ENCODE results near the gene SPECC1L.

Gene SPECC1L

GRCh38 chr22:24325105-24325757 is 54.6 kb downstream of the SPECC1L start:
- no peak for TF ChIP-seq TAF1 (IDR thresholded peaks at IDR 0.05; ENCODE audit: borderline replicate concordance, insufficient read depth, low read length)
- TF ChIP-seq FOXP2 (optimal IDR thresholded peaks at IDR 0.05; ENCODE audit: borderline replicate concordance, extremely low read depth, extremely low read length, insufficient read depth) = no peak
- no peak for TF ChIP-seq SIN3A (IDR thresholded peaks at IDR 0.05; ENCODE audit: borderline replicate concordance, insufficient read depth, low read length)
- no peak for TF ChIP-seq POLR2AphosphoS5 (IDR thresholded peaks at IDR 0.05; ENCODE audit: low read depth, low read length)
- TF ChIP-seq REST (IDR thresholded peaks at IDR 0.05; ENCODE audit: insufficient read depth in 1 of 2, low read depth in 2 of 2, low read length in 2 of 2) = no peak

- TF ChIP-seq TAF1 (IDR thresholded peaks at IDR 0.05; ENCODE audit: borderline replicate concordance, insufficient read depth, low read length) (no peak), REST (IDR thresholded peaks at IDR 0.05; ENCODE audit: insufficient read depth in 1 of 2, low read depth in 2 of 2, low read length in 2 of 2) (no peak), SIN3A (IDR thresholded peaks at IDR 0.05; ENCODE audit: borderline replicate concordance, insufficient read depth, low read length) (no peak), FOXP2 (optimal IDR thresholded peaks at IDR 0.05; ENCODE audit: borderline replicate concordance, extremely low read depth, extremely low read length, insufficient read depth) (no peak), POLR2AphosphoS5 (IDR thresholded peaks at IDR 0.05; ENCODE audit: low read depth, low read length) (no peak)
These were observed 55.6 kb downstream of the SPECC1L start for GRCh38 chr22:24326266-24326665.

GRCh38 chr22:24327832-24328231 is 57.2 kb downstream of the SPECC1L start:
- TF ChIP-seq REST (IDR thresholded peaks at IDR 0.05; ENCODE audit: insufficient read depth in 1 of 2, low read depth in 2 of 2, low read length in 2 of 2) (no peak), FOXP2 (optimal IDR thresholded peaks at IDR 0.05; ENCODE audit: borderline replicate concordance, extremely low read depth, extremely low read length, insufficient read depth) (no peak), TAF1 (IDR thresholded peaks at IDR 0.05; ENCODE audit: borderline replicate concordance, insufficient read depth, low read length) (no peak), POLR2AphosphoS5 (IDR thresholded peaks at IDR 0.05; ENCODE audit: low read depth, low read length) (no peak), SIN3A (IDR thresholded peaks at IDR 0.05; ENCODE audit: borderline replicate concordance, insufficient read depth, low read length) (no peak)

- TF ChIP-seq FOXP2 (optimal IDR thresholded peaks at IDR 0.05; ENCODE audit: borderline replicate concordance, extremely low read depth, extremely low read length, insufficient read depth) (no peak), SIN3A (IDR thresholded peaks at IDR 0.05; ENCODE audit: borderline replicate concordance, insufficient read depth, low read length) (no peak), POLR2AphosphoS5 (IDR thresholded peaks at IDR 0.05; ENCODE audit: low read depth, low read length) (no peak), TAF1 (IDR thresholded peaks at IDR 0.05; ENCODE audit: borderline replicate concordance, insufficient read depth, low read length) (no peak), REST (IDR thresholded peaks at IDR 0.05; ENCODE audit: insufficient read depth in 1 of 2, low read depth in 2 of 2, low read length in 2 of 2) (no peak)
These were observed 58.8 kb downstream of the SPECC1L start for GRCh38 chr22:24329453-24329852.
